Fibroblast of skin of left biceps (primary cell): ENCODE data around the gene GAL3ST1.
"Not testable (repeated sequence)": the region's sequence is repeated elsewhere in the genome, so short reads cannot be mapped to it uniquely, and the experiment has no call there.

Experiments
- DNase-seq, 2 experiments: peaks; one replicate each; pipeline ENCODE4 v3.0.0-alpha.2; 2013; ENCODE audit warnings: low read depth in 2 of 2

Gene GAL3ST1

DNA sequence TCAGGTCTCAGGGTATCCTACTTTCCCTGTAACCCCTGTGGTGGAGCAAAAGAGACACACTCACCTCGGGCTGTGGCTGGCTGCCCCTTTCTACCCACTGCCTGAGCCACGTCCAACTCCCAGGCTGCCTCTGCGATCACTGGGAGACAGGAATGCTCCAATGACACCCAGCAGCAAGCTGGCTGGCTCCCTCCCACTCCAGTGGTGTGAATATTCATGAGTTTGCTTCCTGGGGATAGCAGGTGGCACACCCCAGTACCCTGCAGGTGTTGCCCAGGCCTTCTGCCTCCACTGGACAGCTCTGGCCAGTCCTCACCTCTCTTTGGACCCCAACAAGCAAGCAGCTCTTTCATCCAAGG, 9.7 kb downstream of the GAL3ST1 start:
- no peak for DNase-seq

DNA sequence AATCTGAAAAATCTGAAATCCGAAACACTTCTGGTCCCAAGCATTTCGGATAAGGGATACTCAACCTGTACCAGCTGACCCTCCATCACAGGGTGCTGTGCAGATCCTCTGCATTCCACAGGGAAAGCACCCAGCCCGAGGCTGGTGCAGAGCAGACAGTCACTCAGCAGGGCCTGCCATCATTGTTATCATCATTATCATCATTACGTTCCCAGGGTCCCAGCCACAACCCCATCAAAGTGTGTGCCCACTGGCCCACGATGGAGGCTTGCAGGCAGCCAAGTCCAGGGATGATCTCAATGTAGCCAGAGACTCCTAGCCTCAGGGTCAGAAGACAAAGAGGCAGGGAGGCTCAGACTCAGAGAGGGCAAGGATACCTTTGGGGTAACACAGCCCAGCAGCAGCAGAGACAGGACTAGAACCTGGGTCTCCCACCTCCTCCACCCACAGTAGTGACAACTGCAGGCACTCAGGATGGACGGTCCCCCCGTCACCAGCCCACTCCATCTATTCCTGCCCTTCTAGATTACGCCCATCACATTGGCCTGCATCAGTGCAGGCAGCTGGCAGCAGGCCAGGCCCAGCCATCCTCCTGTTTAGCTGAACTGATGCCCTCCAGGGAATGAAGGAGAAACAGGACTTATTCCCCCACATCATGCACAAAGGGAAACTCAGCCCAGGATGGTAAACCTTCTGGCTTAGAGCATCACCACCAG, 10.3 kb downstream of the GAL3ST1 start:
- no peak for DNase-seq

DNA sequence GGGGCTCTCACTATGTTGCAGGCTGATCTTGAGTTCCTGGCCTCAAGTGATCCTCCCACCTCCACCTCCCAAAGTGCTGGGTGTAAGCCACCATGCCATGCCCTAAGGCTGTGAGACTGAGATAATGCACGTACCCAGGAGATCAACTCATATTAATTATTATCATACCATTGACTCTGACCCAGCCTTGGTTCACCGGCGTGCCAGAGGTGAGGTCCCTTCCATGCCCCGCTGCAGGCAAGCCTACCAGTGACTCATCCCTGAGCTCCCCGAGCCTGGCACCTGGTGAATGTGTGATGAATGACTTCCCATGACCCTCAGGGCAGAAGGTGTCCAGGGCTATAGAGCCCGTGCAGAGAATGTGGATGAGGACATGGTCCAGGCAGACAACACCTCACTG, 12.1 kb downstream of the GAL3ST1 start:
- DNase-seq, result no peak

DNA sequence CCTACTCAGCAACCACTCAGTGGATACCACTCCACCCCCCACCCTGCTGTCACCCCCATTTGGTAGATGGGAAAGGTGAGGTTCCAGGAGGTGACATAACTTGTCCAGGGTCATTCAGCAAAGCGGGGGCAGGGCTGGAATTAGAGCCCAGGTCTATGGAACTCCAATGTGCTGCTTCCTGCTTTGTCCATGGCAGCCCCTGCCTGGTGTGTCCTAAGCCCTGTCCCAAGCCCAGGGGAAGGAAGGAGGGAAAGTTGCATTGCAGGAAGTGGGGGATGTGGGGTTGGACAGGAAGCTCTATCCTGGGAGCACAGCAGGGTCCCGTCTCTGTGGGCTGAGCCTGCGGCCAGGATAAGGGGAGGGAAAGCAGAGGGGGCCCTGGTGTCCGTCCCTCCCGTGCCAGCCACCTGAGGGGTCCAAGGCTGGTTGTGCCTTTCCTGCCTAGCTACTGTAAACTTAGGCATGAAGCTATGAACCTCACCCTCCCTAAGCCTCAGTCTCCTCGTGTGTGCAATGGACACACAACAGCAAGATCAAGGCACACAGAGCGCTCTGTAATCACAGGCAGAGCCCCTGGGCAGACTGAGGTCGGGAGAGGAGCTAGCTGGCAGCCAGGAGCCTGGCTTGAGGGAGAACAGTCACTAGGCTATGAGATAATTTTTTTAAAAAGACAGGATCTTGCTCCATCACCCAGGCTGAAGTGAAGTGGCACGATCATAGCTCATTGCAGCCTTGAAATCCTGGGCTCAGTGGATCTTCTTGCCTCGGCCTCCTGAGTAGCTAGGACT, 12.9 kb downstream of the GAL3ST1 start:
- no peak for DNase-seq

DNA sequence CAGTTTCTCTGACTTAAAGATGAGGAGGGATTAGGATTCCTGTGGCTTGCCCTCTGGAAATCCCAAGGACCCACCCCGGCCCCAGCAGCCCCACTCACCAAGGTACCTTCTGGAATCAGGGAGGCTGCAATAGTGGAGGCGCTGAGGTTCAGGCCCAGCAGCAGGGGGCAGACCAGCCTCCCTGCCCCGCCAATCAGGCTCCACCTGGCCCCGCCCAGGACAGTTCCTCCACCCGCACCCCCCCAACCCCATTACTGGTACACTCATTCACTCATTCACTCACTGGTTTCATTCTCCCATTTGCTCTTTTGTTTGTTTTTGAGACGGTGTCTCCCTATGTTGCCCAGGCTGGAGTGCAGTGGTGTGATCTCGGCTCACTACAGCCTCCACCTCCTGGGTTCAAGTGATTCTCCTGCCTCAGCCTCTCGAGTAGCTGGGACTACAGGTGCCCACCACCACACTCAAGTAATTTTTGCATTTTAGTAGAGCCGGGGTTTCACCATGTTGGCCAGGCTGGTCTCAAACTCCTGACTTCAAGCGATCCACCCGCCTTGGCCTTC, 13.7 kb downstream of the GAL3ST1 start:
- not testable (repeated sequence) for DNase-seq

DNA sequence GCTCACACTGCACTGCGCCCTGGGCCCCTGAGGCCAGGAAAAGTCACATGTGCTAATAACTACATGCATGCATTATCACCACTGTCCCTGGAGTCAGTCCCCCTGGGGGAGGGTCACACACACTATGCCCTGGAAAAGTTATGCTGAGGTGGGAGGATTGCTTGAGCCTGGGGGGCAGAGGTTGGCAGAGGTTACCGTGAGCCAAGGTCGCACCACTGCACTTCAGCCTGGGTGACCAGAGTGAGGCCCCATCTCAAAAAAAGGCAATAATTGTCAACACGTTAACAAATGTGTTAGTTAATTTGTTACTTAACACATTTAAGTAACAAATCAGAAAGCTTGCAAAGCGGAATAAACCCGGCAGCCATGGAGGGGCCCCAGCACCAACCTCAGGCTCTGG, 14.6 kb downstream of the GAL3ST1 start:
- no peak for DNase-seq

DNA sequence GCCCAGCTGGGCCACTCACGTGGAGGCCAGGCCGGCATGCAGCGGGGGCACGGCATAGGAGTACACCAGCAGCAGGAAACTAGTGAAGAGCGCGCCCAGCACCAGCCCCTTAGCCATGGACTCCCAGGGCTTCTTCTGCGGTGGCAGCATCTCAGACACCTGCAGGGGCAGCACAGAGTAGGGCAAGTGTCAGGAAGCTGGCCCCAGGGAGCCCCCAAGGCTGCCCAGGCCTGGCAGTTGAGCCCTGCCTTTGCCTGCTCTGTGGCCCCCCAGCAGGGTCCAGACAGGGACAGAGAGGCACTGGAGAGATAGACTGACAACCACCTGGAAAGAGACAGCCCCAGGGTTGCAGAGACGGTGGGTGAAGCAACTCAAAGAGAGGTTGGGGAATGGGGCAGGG, 17.2 kb downstream of the GAL3ST1 start:
- no peak for DNase-seq

DNA sequence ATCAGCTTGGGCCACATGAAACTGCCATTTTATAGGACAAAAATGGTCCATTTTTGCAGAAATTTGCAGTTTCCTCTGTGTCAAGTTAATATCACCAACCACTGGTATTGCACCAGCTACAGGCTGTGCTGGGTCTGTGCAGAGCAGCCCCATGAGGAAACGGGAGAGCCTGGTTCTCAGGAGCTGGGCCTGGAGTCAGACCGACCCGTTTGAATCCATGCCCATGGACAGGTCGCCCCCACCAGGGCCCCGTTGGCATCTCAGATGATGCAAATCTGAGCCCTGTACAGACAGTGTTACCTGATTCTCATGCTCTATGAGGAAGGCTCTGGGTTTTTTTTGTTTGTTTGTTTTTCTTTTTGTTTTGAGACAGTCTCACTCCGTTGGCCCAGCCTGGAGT, 18.1 kb downstream of the GAL3ST1 start:
- no peak for DNase-seq

DNA sequence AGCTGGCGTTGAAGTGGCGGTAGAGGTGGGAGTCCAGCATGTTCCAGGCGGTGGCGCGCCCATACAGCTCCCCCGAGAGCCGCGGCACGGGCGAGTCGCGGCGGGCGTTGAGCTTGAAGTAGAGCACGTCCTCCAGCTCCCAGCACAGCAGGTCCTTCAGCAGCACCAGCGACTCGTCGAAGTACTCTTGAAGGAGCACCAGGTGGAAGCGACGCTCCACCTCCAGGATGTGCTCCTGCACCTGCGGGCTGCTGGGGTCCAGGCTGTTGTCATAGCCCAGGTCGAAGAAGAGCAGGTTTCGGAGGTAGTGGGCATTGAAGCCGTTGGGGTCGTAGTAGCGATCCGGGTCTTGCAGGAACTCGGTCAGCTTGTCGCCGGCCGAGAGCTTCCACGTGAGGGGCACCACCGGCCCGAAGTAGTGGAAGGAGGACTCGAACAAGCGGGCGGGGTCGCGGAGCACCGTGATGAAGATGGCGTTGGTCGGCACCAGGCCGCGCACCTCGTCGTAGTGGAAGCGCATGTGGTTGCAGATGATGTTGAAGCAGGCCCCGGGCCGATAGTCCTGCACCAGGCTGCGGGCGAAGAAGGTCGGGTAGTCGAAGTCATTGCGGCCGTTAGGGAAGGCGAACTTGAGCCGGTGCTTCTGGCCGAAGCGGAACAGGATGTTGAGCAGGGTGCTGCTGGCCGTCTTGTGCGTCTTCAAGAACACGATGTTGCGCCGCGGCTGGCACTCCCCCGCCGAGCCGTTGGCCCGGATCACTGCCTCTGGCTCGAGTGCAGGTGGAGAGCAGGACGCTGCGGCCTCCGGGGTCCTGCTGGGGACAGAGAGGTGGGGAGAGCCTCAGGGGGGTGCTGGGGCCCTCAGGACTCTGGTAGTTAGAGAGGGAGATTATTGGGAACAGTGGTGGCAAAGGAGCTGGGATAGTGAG, 18.9 kb downstream of the GAL3ST1 start:
- DNase-seq, result no peak

DNA sequence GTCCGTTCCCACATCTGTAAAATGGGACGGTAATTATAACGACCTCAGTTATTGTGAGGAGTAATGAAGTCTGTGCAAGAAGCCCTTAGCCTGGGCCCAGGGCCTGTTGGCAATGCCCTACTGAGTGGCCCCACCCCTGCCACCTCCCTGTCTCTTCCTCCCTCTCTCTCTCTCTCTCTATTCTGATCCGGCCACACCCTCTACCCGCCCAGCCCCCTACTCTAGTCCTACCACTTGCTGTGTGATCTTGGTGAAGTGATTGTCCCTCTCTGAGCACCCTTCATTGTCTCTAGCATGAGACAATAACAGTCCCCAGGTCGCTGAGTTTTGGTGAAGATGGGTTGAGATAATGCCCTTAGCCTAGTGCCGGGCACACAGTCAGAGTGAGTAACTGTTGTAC, 20.5 kb downstream of the GAL3ST1 start:
- no peak for DNase-seq

DNA sequence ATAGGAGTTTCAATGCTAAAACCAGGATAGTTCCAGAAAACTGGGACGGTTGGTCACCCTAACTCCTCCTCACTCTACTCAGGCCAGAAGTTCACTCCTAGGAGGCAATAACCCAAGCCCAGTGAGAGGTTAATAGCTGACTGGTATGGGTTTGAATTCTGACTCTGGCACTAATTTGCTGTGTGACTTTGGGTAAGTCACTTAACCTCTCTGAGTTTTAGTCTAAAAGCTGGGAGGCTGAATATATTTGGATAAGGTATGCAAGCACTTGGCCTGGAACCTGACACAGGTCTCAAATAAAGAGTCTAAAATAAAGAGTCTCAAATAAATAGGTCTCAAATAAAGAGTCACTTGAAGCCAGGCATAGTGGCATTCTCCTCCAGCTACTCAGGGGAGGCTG, 21.7 kb downstream of the GAL3ST1 start:
- no peak for DNase-seq

DNA sequence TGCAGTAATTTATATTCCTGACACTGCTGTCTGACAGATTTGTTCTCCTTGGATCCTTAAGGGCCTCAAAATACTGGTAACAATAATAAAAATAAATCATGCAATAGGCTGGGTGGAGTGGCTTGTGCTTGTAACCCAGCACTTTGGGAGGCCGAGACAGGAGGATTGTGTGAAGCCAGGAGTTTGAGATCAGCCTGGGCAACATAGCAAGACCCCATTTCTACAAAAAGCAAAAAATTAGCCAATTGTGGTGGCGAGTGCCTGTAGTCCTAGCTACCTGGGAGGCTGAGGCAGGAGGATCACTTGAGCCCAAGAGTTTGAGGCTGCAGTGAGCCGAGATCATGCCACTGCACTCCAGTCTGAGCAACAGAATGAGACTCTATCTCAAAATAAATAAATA, 22.7 kb downstream of the GAL3ST1 start:
- DNase-seq, result not testable (repeated sequence)

DNA sequence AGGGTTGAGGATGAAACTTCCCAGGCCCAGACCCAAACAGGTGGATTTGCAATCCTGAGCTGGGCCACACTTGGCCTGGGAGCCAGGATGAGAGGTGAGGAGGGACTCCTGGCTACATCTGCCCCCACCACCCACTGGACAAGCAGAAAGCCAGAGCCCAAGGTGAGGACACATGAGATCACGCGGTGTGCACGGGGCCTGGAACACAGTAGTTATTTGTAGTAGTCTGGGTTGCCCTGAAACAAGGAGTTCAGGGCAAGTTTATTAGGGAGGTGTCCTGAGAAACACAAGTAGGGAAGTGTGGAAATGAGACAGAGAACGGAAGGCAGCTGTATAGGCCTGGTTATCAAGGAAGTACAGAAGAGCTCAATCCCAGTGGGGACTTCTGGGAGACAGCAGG, 27.3 kb downstream of the GAL3ST1 start:
- no peak for DNase-seq

DNA sequence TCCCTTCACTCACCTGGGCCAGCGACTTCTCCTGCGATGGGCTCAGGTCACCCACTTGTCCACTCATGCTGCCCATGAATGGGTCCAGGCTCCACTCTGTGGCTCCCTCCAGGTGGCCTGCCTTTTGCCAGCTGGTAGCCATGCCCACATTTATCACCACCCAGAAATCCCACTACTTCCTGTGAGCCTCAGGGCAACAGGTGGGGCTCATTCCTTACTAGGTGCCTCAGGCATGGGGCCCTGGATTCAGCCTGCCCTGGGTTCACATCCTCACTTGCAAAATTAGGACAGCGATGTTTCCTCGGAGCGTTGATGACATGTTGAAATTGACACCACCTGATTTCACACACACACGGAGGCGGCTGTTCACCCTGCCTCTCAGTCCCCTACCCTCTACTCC, 27.8 kb downstream of the GAL3ST1 start, which contains the start of gene SEC14L6:
Gene SEC14L6 (minus strand): TSS at position 126 of the 400 bp plus-strand sequence. CDS start 59 bp downstream, at position 67.
- no peak for DNase-seq

DNA sequence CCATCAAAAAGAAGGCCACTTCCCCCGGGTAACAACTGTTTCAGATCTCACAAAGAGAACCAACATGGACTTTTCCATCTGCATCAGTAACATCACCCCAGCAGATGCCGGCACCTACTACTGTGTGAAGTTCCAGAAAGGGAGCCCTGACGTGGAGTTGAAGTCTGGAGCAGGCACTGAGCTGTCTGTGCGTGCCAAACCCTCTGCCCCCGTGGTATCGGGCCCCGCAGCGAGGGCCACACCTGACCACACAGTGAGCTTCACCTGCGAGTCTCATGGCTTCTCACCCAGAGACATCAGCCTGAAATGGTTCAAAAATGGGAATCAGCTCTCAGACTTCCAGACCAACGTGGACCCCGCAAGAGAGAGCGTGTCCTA, 31.7 kb downstream of the GAL3ST1 start:
- no peak for DNase-seq

DNA sequence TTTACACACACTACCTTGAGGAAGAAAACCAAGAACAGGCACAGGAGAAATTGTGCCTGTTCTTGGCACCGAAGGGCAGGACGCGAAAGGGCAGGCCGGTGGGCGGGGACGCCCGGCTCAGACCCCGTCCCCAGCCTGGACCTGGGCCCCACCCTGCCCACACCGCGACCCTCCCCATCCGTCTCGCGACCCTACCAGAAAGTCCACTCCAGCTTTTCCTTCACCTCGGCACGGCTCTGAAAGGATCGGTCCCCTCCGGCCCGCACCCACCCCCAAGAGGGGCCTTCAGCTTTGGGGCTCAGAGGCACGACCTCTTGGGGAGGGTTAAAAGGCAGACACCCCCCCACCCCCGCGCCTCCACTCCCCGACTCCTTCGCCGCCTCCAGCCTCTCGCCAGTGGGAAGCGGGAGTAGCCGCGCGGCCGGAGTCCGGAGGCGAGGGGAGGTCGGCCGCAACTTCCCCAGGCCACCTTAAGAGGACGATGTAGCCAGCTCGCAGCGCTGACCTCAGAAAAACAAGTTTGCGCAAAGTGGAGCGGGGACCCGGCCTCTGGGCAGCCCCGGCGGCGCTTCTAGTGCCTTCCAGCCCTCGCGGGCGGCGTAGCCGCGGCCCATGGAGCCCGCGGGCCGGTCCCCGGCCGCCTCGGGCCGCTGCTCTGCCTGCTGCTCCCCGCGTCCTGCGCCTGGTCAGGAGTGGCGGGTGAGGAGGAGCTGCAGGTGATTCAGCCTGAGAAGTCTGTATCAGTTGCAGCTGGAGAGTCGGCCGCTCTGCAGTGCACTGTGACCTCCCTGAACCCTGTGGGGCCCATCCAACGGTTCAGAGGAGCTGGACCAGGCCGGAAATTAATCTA, 32.3 kb downstream of the GAL3ST1 start:
- DNase-seq, result no peak

DNA sequence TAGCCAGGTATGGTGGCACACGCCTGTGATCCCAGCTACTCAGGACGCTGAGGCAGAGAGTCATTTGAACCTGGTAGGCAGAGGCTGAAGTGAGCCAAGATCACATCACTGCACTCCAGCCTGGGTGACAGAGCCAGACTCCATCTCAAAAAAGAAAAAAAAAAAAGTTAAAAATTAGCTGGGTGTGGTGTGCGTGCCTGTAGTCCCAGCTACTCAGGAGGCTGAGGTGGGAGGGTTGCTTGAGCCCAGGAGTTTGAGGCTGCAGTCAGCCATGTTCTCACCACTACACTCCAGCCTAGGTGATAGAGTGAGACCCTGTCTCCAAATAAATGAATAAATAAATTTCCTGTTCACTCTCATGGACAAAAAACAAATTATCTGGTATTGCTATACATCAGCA, 33.0 kb downstream of the GAL3ST1 start:
- not testable (repeated sequence) for DNase-seq

DNA sequence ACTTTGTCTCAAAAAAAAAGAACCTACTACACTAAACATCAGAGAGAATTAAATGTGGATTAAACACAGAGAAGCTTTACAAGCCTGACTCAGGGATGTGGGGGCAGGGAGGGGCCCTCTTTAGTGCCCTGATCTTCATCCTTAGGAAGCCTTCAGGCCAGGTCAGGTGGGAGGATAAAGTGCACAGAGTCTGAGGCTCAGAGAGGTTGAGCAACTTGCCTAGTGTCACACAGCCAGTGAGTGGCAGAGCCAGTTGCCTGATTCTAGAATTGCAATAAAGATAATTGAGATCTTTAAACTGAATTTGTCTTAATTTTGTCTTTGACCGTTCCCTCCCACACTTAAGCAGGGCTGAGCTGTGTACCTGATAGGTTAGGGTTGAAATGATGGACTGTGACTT, 35.1 kb downstream of the GAL3ST1 start:
- no peak for DNase-seq

DNA sequence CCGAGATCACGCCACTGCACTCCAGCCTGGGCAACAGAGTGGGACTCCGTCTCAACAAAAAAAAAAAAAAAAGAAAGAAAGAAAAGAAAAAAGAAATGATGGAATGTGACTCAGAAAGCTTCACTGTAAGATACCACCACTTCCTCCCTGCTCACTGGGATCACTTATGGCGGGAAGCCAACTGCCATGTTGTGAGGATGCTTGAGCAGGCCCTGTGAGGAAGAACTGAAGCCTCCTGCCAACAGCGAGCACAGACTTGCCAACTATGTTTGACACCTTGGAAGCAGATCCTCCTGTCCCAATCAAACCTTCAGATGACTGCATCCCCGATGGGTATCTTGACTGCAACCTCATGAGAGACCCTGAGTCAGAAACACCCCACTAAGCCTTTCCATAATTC, 36.2 kb downstream of the GAL3ST1 start:
- peak in 1 of 2 experiments; percentile 4 for DNase-seq

DNA sequence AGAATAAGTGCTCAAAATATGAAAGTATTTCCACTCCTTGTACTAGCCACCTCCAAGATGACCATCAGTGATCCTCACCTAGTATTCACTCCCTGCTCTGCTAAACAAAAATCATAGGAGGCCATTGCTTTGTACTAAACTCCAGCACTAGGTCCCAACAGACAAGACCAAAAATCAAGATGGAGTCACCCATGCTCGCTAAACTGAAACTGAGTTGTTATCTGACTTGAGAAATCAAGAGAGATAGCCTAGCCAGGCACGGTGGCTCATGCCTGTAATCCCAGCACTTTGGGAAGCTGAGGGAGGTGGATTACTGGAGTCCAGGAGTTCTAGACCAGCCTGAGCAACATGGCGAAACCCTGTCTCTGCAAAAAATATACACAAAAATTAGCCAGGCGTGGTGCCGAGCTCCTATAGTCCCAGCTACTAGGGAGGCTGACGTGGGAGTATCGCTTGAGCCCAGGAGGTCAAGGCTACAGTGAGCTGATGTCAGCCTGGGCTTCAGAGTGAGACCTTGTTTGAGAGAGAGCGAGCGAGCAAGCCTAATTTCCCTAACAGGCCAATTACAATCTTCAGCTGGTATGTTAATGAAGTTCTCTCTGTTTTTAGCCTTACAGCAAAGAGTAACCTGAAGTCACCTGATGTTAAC, 37.3 kb downstream of the GAL3ST1 start:
- DNase-seq, result no peak

DNA sequence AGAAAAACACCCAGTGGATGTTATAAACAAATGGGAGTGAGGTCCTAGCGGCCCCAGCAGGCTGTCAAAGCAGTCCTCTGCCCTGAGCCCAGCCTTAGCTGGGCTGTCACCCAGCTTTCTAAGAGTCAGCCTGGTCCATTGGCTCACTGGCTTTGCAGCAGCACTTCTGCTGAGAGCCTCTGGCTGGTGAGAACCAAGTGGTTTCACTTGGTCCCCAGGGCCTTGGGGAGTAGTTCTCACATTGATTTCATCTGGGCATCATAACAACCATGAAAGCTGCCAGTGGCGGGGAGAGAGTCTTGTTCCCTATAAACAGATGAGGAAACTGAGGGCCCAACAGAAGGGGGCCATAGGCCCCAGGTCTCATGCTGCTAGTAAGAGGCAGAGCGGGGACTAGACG, 39.3 kb downstream of the GAL3ST1 start:
- DNase-seq, result no peak
